WTC11 (cell line): ENCODE measurements around the gene PYGB.

Source experiments
- ATF1 ChIP-seq: sonication (generic); formaldehyde crosslinking; IDR thresholded peaks from 2 replicates; pipeline ENCODE4 v1.8.1; 2023; ENCODE audit warnings: mild to moderate bottlenecking, moderate library complexity, missing genetic modification reagents
- CBFB ChIP-seq: sonication (generic); formaldehyde crosslinking; IDR thresholded peaks from 2 replicates; pipeline ENCODE4 v1.8.1; 2022; ENCODE audit warnings: mild to moderate bottlenecking, low read depth, missing genetic modification reagents
- CREB1 ChIP-seq: sonication (generic); formaldehyde crosslinking; IDR thresholded peaks from 2 replicates; pipeline ENCODE4 v1.8.0; 2023; ENCODE audit warnings: mild to moderate bottlenecking, missing genetic modification reagents
- ESRRA ChIP-seq: sonication (generic); formaldehyde crosslinking; IDR thresholded peaks from 2 replicates; pipeline ENCODE4 v1.8.1; 2022; ENCODE audit warnings: mild to moderate bottlenecking, missing genetic modification reagents, borderline replicate concordance
- IRF2 ChIP-seq: sonication (generic); formaldehyde crosslinking; IDR thresholded peaks from 2 replicates; pipeline ENCODE4 v1.8.0; 2022; ENCODE audit warnings: low read depth, missing genetic modification reagents, borderline replicate concordance
- NFATC4 ChIP-seq: fragments of 250-450 bp; sonication (Bioruptor Pico); IDR thresholded peaks from 2 replicates; pipeline ENCODE4 v1.9.0; 2021; ENCODE audit warnings: mild to moderate bottlenecking
- NR3C1 ChIP-seq: sonication (generic); formaldehyde crosslinking; conservative IDR thresholded peaks from 2 replicates; pipeline ENCODE4 v1.8.1; 2023; ENCODE audit warnings: low read depth, mild to moderate bottlenecking, missing genetic modification reagents
- SP1 ChIP-seq: sonication (generic); formaldehyde crosslinking; conservative IDR thresholded peaks from 2 replicates; pipeline ENCODE4 v1.8.1; 2022; ENCODE audit warnings: missing genetic modification reagents
- ZNF121 ChIP-seq: sonication (generic); formaldehyde crosslinking; IDR thresholded peaks from 2 replicates; pipeline ENCODE4 v1.8.0; 2023; ENCODE audit warnings: missing genetic modification reagents
- TF ChIP-seq, protein P1 (sequence below): fragments of 200-600 bp; IDR thresholded peaks from 2 replicates; pipeline ENCODE4 v1.8.0; 2022; ENCODE audit warnings: antibody characterized with exemption
- TF ChIP-seq, protein P2 (sequence below): sonication (generic); formaldehyde crosslinking; conservative IDR thresholded peaks from 2 replicates; pipeline ENCODE4 v1.8.1; 2022; ENCODE audit warnings: mild to moderate bottlenecking, missing genetic modification reagents
- TF ChIP-seq, protein P3 (sequence below): sonication (generic); formaldehyde crosslinking; IDR thresholded peaks from 2 replicates; pipeline ENCODE4 v1.8.0; 2022; ENCODE audit warnings: mild to moderate bottlenecking, missing genetic modification reagents
- TF ChIP-seq, protein P4 (sequence below): sonication (generic); formaldehyde crosslinking; IDR thresholded peaks from 2 replicates; pipeline ENCODE4 v1.8.1; 2022; ENCODE audit warnings: low read depth, mild to moderate bottlenecking, moderate library complexity, missing genetic modification reagents, borderline replicate concordance
- TF ChIP-seq, protein P5 (sequence below): sonication (generic); formaldehyde crosslinking; IDR thresholded peaks from 2 replicates; pipeline ENCODE4 v1.8.1; 2023; ENCODE audit warnings: mild to moderate bottlenecking, missing genetic modification reagents, moderate library complexity

DNA sequence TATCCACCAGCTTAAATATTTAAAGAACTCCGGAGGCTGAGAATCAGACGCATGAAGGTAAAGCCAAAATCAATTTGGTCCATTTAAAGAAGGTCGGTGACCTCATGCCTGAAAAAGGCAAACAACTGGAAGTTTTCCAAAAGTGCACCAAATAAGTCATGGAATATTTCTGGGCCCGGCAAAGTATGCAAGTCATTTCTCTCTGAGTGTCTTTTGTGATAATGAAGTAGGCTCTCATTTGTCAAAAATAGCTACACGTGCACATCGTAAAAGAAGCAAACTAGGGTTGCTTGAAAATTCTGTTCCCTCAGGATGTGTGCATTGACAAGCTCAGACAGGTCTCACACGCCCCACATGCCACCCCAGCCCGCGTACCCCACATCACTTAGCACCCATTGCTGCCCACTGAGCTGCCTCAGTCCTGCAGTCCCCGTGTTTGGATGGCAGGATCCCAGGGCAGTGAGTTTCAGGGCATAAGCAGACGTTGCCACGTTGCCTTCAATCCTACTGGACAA lies 20.5 kb upstream of the PYGB start:
- TF ChIP-seq, protein P1, sequence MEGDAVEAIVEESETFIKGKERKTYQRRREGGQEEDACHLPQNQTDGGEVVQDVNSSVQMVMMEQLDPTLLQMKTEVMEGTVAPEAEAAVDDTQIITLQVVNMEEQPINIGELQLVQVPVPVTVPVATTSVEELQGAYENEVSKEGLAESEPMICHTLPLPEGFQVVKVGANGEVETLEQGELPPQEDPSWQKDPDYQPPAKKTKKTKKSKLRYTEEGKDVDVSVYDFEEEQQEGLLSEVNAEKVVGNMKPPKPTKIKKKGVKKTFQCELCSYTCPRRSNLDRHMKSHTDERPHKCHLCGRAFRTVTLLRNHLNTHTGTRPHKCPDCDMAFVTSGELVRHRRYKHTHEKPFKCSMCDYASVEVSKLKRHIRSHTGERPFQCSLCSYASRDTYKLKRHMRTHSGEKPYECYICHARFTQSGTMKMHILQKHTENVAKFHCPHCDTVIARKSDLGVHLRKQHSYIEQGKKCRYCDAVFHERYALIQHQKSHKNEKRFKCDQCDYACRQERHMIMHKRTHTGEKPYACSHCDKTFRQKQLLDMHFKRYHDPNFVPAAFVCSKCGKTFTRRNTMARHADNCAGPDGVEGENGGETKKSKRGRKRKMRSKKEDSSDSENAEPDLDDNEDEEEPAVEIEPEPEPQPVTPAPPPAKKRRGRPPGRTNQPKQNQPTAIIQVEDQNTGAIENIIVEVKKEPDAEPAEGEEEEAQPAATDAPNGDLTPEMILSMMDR: no peak
- TF ChIP-seq CREB1 (CRISPR knock-in tag): no peak
- TF ChIP-seq NFATC4 (CRISPR knock-in tag): no peak
- TF ChIP-seq, protein P2, sequence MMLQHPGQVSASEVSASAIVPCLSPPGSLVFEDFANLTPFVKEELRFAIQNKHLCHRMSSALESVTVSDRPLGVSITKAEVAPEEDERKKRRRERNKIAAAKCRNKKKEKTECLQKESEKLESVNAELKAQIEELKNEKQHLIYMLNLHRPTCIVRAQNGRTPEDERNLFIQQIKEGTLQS: no peak
- TF ChIP-seq CBFB (CRISPR knock-in tag): no peak
- TF ChIP-seq, protein P3, sequence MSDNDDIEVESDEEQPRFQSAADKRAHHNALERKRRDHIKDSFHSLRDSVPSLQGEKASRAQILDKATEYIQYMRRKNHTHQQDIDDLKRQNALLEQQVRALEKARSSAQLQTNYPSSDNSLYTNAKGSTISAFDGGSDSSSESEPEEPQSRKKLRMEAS (CRISPR knock-in tag): no peak
- TF ChIP-seq SP1 (CRISPR knock-in tag): no peak
- no peak for TF ChIP-seq IRF2 (CRISPR knock-in tag)
- TF ChIP-seq NR3C1: no peak
- TF ChIP-seq, protein P4, sequence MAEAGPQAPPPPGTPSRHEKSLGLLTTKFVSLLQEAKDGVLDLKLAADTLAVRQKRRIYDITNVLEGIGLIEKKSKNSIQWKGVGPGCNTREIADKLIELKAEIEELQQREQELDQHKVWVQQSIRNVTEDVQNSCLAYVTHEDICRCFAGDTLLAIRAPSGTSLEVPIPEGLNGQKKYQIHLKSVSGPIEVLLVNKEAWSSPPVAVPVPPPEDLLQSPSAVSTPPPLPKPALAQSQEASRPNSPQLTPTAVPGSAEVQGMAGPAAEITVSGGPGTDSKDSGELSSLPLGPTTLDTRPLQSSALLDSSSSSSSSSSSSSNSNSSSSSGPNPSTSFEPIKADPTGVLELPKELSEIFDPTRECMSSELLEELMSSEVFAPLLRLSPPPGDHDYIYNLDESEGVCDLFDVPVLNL (CRISPR knock-in tag): no peak
- TF ChIP-seq, protein P5, sequence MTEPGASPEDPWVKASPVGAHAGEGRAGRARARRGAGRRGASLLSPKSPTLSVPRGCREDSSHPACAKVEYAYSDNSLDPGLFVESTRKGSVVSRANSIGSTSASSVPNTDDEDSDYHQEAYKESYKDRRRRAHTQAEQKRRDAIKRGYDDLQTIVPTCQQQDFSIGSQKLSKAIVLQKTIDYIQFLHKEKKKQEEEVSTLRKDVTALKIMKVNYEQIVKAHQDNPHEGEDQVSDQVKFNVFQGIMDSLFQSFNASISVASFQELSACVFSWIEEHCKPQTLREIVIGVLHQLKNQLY (CRISPR knock-in tag): no peak
- no peak for TF ChIP-seq ESRRA (CRISPR knock-in tag)
- no peak for TF ChIP-seq ZNF121 (CRISPR knock-in tag)
- no peak for TF ChIP-seq ATF1 (CRISPR knock-in tag)
